H1 (cell line): ENCODE measurements around the gene FGF3. TPM values are rescaled to one million over a fixed set of nuclear protein-coding genes. Genes with fewer than 3 reads are reported as not detected.

Source experiments
- CBX8 ChIP-seq: fragments of 300-800, 300-1000 bp; sonication (generic); IDR thresholded peaks from 2 replicates; pipeline ENCODE4 v1.7.1; 2016; ENCODE audit warnings: low read depth, low read length, borderline replicate concordance
- CEBPB ChIP-seq: IDR thresholded peaks from 2 replicates; pipeline ENCODE4 v1.6.1; 2012; ENCODE audit warnings: low read depth, low read length
- CREB1 ChIP-seq: IDR thresholded peaks from 2 replicates; pipeline ENCODE4 v1.6.1; 2012; ENCODE audit warnings: inconsistent platforms
- EP300 ChIP-seq, 2 experiments: IDR thresholded peaks; 1 replicate in 1 of 2; 2 replicates in 1 of 2; pipeline ENCODE4 v1.6.1; 2011 to 2012; ENCODE audit warnings: low read depth in 2 of 2, low read length in 2 of 2, mild to moderate bottlenecking in 2 of 2, borderline replicate concordance in 1 of 2, inconsistent platforms in 1 of 2, moderate library complexity in 1 of 2
- RAD21 ChIP-seq, 2 experiments: IDR thresholded peaks in 1 of 2; conservative IDR thresholded peaks in 1 of 2; 2 replicates each; pipeline ENCODE4 v1.6.1; 2011; ENCODE audit warnings: low read depth in 2 of 2, low read length in 2 of 2, improper control_type of control experiment in 1 of 2, inconsistent platforms in 1 of 2, mild to moderate bottlenecking in 1 of 2, moderate library complexity in 1 of 2
- SRF ChIP-seq: IDR thresholded peaks from 2 replicates; pipeline ENCODE4 v1.6.1; 2011; ENCODE audit warnings: mild to moderate bottlenecking, low read depth, low read length, moderate library complexity
- polyA plus RNA-seq, 7 experiments: library from polyadenylated mRNA; depleted of rRNA in 3 of 7; stranded (reverse) in 5 of 7; unstranded in 2 of 7; fragments of >200 nt in 5 of 7; fragments of 200-250 nt in 2 of 7; gene quantifications; 1 replicate in 5 of 7; 2 replicates in 1 of 7; 4 replicates in 1 of 7; pipeline versions ENCODE4 v1.2.1 to v1.2.3, GENCODE V29; 2011 to 2013; ENCODE audit warnings: missing spikeins in 2 of 7, mixed read lengths in 2 of 7
- total RNA-seq: library from RNA; stranded (reverse); fragmentation: NEBNext Ultra II Directional; extraction: Animal tissue kit (Norgen Biotek cat#: 25700); gene quantifications from 2 replicates; pipeline ENCODE4 v1.2.1, GENCODE V29; 2021

The FGF3 gene
- total and polyA plus RNA-seq, 2 of the 8 experiments (the other 6 are each of a cell fraction or from before 2014, with no cell fraction given), result not detected

DNA sequence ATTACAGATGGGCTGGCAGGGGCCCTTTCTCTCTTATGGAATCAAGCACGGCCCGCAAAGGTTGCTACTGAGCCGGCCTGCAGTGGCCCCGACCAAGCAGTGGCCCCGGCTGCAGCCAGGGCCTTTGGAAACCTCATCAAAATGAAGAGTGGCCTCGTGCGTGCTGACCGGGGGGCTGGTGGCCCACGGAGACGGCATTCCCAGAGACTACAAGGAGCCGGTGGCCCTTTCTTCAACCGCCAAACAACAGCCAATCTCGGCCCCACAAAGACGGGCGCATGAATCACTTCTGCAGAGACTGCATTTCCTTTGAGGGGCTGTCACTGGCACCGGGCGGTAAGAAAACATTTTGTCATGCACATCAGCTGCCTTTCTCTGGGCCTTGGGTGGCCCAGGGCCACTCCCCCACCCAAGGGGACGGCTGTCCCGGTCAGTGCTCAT lies 43.1 kb upstream of the FGF3 start (continued):
- TF ChIP-seq CEBPB (no peak), SRF (no peak), CBX8 (no peak), RAD21 (IDR thresholded peaks at IDR 0.05 in 1 of 2, conservative IDR thresholded peaks at IDR 0.05 in 1 of 2; ENCODE audit: low read depth in 2 of 2, low read length in 2 of 2) (no peak), CREB1 (no peak), EP300 (IDR thresholded peaks at IDR 0.05; ENCODE audit: borderline replicate concordance in 1 of 2, low read depth in 2 of 2, low read length in 2 of 2) (no peak)
